K562 (cell line): ENCODE data around the gene HMGA1. TPM values are rescaled to one million over a fixed set of nuclear protein-coding genes. Genes with fewer than 3 reads are reported as not detected.

Source experiments
- ARNT ChIP-seq, 2 experiments: fragments of 450-650 bp; IDR thresholded peaks; 2 replicates each; pipeline ENCODE4 v1.6.1; 2016; ENCODE audit warnings: mild to moderate bottlenecking in 1 of 2
- COPS2 ChIP-seq: fragments of 450-650 bp; conservative IDR thresholded peaks from 2 replicates; pipeline ENCODE4 v1.6.1; 2016; ENCODE audit warnings: mild to moderate bottlenecking, moderate library complexity
- E2F8 ChIP-seq: fragments of 450-650 bp; IDR thresholded peaks from 2 replicates; pipeline ENCODE4 v1.7.1; 2018; ENCODE audit warnings: mild to moderate bottlenecking, low read depth; ENCODE audit not compliant: partially characterized antibody
- EGR1 ChIP-seq: fragments of 450-650 bp; conservative IDR thresholded peaks from 2 replicates; pipeline ENCODE4 v1.6.1; 2017; ENCODE audit warnings: mild to moderate bottlenecking
- FOXJ3 ChIP-seq: sonication (generic); formaldehyde crosslinking; IDR thresholded peaks from 2 replicates; pipeline ENCODE4 v1.4.0; 2020; ENCODE audit warnings: mild to moderate bottlenecking, missing genetic modification reagents
- HCFC1 ChIP-seq: IDR thresholded peaks from 2 replicates; pipeline ENCODE4 v1.6.1; 2012; ENCODE audit warnings: low read depth, low read length, improper control_type of control experiment
- HNRNPLL ChIP-seq: fragments of 200-400 bp; formaldehyde crosslinking; IDR thresholded peaks from 2 replicates; pipeline ENCODE4 v1.6.1; 2017; ENCODE audit warnings: low read length, low read depth, mild to moderate bottlenecking; ENCODE audit not compliant: poor library complexity, severe bottlenecking
- LCOR ChIP-seq: sonication (generic); formaldehyde crosslinking; IDR thresholded peaks from 2 replicates; pipeline ENCODE4 v1.8.0; 2022; ENCODE audit warnings: mild to moderate bottlenecking, missing genetic modification reagents
- NFIC ChIP-seq: fragments of 450-650 bp; IDR thresholded peaks from 2 replicates; pipeline ENCODE4 v1.6.1; 2017; ENCODE audit warnings: mild to moderate bottlenecking, inconsistent platforms
- NR2C1 ChIP-seq, 2 experiments: fragments of 450-650 bp; IDR thresholded peaks; 2 replicates each; pipeline ENCODE4 v1.6.1; 2017; ENCODE audit warnings: mild to moderate bottlenecking in 2 of 2, antibody characterized with exemption in 1 of 2, inconsistent platforms in 1 of 2, missing compliant biosample characterization in 1 of 2, missing genetic modification characterization in 1 of 2
- RCOR1 ChIP-seq, 2 experiments: IDR thresholded peaks; 2 replicates each; pipeline ENCODE4 v1.6.1; 2012; ENCODE audit warnings: low read depth in 2 of 2, low read length in 2 of 2, borderline replicate concordance in 1 of 2, improper control_type of control experiment in 1 of 2
- SOX6 ChIP-seq: fragments of 450-650 bp; IDR thresholded peaks from 2 replicates; pipeline ENCODE4 v1.6.1; 2014; ENCODE audit warnings: mild to moderate bottlenecking
- XRCC5 ChIP-seq: fragments of 200-400 bp; formaldehyde crosslinking; IDR thresholded peaks from 2 replicates; pipeline ENCODE4 v1.6.1; 2017; ENCODE audit warnings: low read depth, mild to moderate bottlenecking, low read length
- ZNF511 ChIP-seq: sonication (generic); formaldehyde crosslinking; IDR thresholded peaks from 2 replicates; pipeline ENCODE4 v1.8.0; 2022; ENCODE audit warnings: mild to moderate bottlenecking, missing genetic modification reagents
- ZNF551 ChIP-seq: fragments of 250-450 bp; sonication (Bioruptor Pico); IDR thresholded peaks from 2 replicates; pipeline ENCODE4 v1.5.0; 2021; ENCODE audit warnings: mild to moderate bottlenecking, moderate library complexity
- ZNF57 ChIP-seq: fragments of 450-650 bp; formaldehyde crosslinking; IDR thresholded peaks from 2 replicates; pipeline ENCODE4 v1.4.0; 2020; ENCODE audit warnings: mild to moderate bottlenecking, moderate library complexity
- ZNF668 ChIP-seq: fragments of 250-450 bp; sonication (Bioruptor Pico); IDR thresholded peaks from 2 replicates; pipeline ENCODE4 v1.8.0; 2022; ENCODE audit warnings: mild to moderate bottlenecking, inconsistent platforms
- ZNF695 ChIP-seq: fragments of 450-650 bp; formaldehyde crosslinking; IDR thresholded peaks from 2 replicates; pipeline ENCODE4 v1.4.0; 2020; ENCODE audit warnings: mild to moderate bottlenecking, moderate library complexity
- polyA plus RNA-seq, 8 experiments: library from polyadenylated mRNA; depleted of rRNA in 4 of 8; stranded (reverse) in 5 of 8; unstranded in 3 of 8; fragments of >200 nt; fragmentation: Nextera tagmentation in 2 of 8; fragmentation: Illumina TruSeq in 1 of 8; extraction: Ambion mirVana in 2 of 8; extraction: Trizol in 1 of 8; gene quantifications; 2 replicates each; pipeline versions ENCODE4 v1.2.1 to v1.2.3, GENCODE V29; 2011 to 2014; ENCODE audit warnings: inconsistent platforms in 1 of 8, missing spikeins in 1 of 8
- total RNA-seq, 7 experiments: library from RNA; depleted of rRNA in 6 of 7; stranded (reverse); fragments of >200 nt in 6 of 7; fragmentation: Illumina TruSeq in 2 of 7; extraction: Trizol in 2 of 7; gene quantifications; 2 replicates each; pipeline versions ENCODE4 v1.2.1 to v1.2.3, GENCODE V29; 2011 to 2021; ENCODE audit warnings: low replicate concordance in 1 of 7
- TF ChIP-seq, protein P1 (sequence below): fragments of 250-450 bp; sonication (Bioruptor Pico); IDR thresholded peaks from 2 replicates; pipeline ENCODE4 v1.9.0; 2021; ENCODE audit warnings: mild to moderate bottlenecking, inconsistent platforms
- TF ChIP-seq, protein P2 (sequence below), 2 experiments: fragments of 450-650 bp; IDR thresholded peaks; 2 replicates each; pipeline ENCODE4 v1.6.1; 2016

The HMGA1 gene
- total and polyA plus RNA-seq, 9 of the 15 experiments (the other 6 are each of a cell fraction or from before 2014, with no cell fraction given), result 27.8 to 1,947 (median 594) TPM

GRCh38 chr6:34196116-34196832, 40.4 kb upstream of the HMGA1 start (continued):
- TF ChIP-seq NR2C1 (IDR thresholded peaks at IDR 0.05) (0 out of 2 replicates have a peak, but pooled peaks have one; percentile 13), NR2C1 (tag; IDR thresholded peaks at IDR 0.05) (0 out of 2 replicates have a peak, but pooled peaks have one; percentile 26), ZNF551 (CRISPR knock-in tag) (no peak), NFIC (peak; percentile 34; the same call in 1 of the 2 replicates), HNRNPLL (peak; percentile 33), LCOR (CRISPR knock-in tag) (peak; percentile 47; the same call in 1 of the 2 replicates), ZNF695 (CRISPR knock-in tag) (no peak), ZNF511 (CRISPR knock-in tag) (peak; percentile 82), ZNF57 (no peak), SOX6 (peak; percentile 62; the same call in 1 of the 2 replicates), RCOR1 (IDR thresholded peaks at IDR 0.05; ENCODE audit: borderline replicate concordance in 1 of 2, low read depth in 2 of 2, low read length in 2 of 2) (peak in 1 of 2 experiments; percentile 50; a peak in 1 of 4 replicates), COPS2 (no peak), ARNT (IDR thresholded peaks at IDR 0.05) (no peak), HCFC1 (peak; percentile 46; the same call in 1 of the 2 replicates), FOXJ3 (CRISPR knock-in tag) (no peak), ZNF668 (CRISPR knock-in tag) (no peak), XRCC5 (peak; percentile 90; the same call in 1 of the 2 replicates), EGR1 (peak; percentile 74), E2F8 (peak; percentile 28)
- TF ChIP-seq, protein P1, sequence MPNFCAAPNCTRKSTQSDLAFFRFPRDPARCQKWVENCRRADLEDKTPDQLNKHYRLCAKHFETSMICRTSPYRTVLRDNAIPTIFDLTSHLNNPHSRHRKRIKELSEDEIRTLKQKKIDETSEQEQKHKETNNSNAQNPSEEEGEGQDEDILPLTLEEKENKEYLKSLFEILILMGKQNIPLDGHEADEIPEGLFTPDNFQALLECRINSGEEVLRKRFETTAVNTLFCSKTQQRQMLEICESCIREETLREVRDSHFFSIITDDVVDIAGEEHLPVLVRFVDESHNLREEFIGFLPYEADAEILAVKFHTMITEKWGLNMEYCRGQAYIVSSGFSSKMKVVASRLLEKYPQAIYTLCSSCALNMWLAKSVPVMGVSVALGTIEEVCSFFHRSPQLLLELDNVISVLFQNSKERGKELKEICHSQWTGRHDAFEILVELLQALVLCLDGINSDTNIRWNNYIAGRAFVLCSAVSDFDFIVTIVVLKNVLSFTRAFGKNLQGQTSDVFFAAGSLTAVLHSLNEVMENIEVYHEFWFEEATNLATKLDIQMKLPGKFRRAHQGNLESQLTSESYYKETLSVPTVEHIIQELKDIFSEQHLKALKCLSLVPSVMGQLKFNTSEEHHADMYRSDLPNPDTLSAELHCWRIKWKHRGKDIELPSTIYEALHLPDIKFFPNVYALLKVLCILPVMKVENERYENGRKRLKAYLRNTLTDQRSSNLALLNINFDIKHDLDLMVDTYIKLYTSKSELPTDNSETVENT (CRISPR knock-in tag), result peak; percentile 58; the same call in 1 of the 2 replicates
- TF ChIP-seq, protein P2, sequence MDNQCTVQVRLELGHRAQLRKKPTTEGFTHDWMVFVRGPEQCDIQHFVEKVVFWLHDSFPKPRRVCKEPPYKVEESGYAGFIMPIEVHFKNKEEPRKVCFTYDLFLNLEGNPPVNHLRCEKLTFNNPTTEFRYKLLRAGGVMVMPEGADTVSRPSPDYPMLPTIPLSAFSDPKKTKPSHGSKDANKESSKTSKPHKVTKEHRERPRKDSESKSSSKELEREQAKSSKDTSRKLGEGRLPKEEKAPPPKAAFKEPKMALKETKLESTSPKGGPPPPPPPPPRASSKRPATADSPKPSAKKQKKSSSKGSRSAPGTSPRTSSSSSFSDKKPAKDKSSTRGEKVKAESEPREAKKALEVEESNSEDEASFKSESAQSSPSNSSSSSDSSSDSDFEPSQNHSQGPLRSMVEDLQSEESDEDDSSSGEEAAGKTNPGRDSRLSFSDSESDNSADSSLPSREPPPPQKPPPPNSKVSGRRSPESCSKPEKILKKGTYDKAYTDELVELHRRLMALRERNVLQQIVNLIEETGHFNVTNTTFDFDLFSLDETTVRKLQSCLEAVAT (IDR thresholded peaks at IDR 0.05), result peak in 1 of 2 experiments; percentile 78; a peak in 2 of 4 replicates
